Neural progenitor cell (in vitro differentiated cells): ENCODE measurements around the gene DTX1.

ENCODE experiments used
- CTCF ChIP-seq: fragments of 200-600 bp; sonication (generic); IDR thresholded peaks from 2 replicates; pipeline ENCODE4 v1.5.1; 2017; ENCODE audit warnings: antibody characterized with exemption, mild to moderate bottlenecking
- EZH2 ChIP-seq: fragments of 200-600 bp; sonication (generic); IDR thresholded peaks from 2 replicates; pipeline ENCODE4 v1.6.1; 2017; ENCODE audit warnings: antibody characterized with exemption, mild to moderate bottlenecking, moderate library complexity
- EZH2phosphoT487 ChIP-seq: fragments of 200-600 bp; sonication (generic); IDR thresholded peaks from 2 replicates; pipeline ENCODE4 v1.6.1; 2017; ENCODE audit warnings: antibody characterized with exemption

DNA sequence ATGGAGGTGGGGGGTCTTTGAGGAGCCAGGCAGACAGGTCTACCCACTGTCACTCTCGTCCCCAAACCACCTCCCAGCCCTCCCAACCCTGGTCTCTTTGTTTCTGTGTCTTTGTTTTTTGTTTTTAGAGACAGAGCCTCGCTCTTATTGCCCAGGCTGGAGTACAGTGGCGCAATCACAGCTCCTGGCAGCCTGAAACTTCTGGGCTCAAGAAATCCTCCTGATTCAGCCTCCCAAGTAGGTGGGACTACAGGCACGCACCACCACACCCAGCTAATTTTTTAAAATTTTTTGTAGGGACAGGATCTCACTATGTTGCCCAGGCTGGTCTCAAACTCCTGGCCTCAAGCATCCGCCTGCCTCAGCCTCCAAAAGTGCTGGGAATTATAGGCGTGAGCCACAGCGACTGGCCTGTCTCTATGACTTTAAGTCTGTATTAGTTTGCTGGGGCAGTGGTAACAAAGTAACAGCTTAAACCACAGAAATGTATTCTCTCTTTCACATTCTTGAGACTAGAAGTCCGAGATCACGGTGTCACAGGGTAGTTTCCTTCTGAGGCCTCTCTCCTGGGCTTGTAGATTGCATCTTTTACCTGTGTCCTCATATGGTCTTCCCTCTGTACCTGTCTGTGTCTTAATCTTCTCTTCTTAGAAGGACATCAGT lies 26.1 kb downstream of the DTX1 start:
- TF ChIP-seq CTCF (no peak), EZH2 (no peak), EZH2phosphoT487 (no peak)
